Stimulated activated CD8-positive, alpha-beta memory T cell treated with anti-CD3 and anti-CD28 coated beads, Interleukin-4, amount 100 ng/mL, for 24 hours (primary cell): Measurements from ENCODE around the gene RAI1.
A peak's percentile ranks its signal among the peaks of the same experiment; 100 is the strongest.

ENCODE experiments used
- DNase-seq: peaks from one replicate; pipeline ENCODE4 v3.0.0-alpha.2; 2020; ENCODE audit warnings: low read depth

RAI1 gene

GRCh38 chr17:17736205-17737183 is 55.2 kb downstream of the RAI1 start:
- no peak for DNase-seq

GRCh38 chr17:17737961-17738894 is 57.0 kb downstream of the RAI1 start:
- DNase-seq = no peak

- DNase-seq = no peak
Observed at GRCh38 chr17:17738901-17739300, 57.6 kb downstream of the RAI1 start.

- DNase-seq = no peak
Observed at GRCh38 chr17:17739388-17740066, 58.3 kb downstream of the RAI1 start.

GRCh38 chr17:17740615-17741348 is 59.5 kb downstream of the RAI1 start:
- DNase-seq = peak; percentile 38

GRCh38 chr17:17741349-17742023 is 60.2 kb downstream of the RAI1 start:
- no peak for DNase-seq

GRCh38 chr17:17742133-17742621 is 60.9 kb downstream of the RAI1 start:
- no peak for DNase-seq

- no peak for DNase-seq
Observed at GRCh38 chr17:17742688-17743390, 61.6 kb downstream of the RAI1 start.

GRCh38 chr17:17743391-17744112 is 62.3 kb downstream of the RAI1 start:
- no peak for DNase-seq

GRCh38 chr17:17744116-17744515 is 62.9 kb downstream of the RAI1 start:
- no peak for DNase-seq

GRCh38 chr17:17745476-17746455 is 64.5 kb downstream of the RAI1 start:
- no peak for DNase-seq

- DNase-seq = no peak
Observed at GRCh38 chr17:17748179-17748578, 66.9 kb downstream of the RAI1 start.

- DNase-seq = no peak
Observed at GRCh38 chr17:17748604-17749003, 67.3 kb downstream of the RAI1 start.

- DNase-seq = no peak
Observed at GRCh38 chr17:17749025-17749772, 67.9 kb downstream of the RAI1 start.

GRCh38 chr17:17749921-17750320 is 68.7 kb downstream of the RAI1 start:
- DNase-seq = no peak

- DNase-seq = no peak
Observed at GRCh38 chr17:17750881-17751280, 69.6 kb downstream of the RAI1 start.

GRCh38 chr17:17751489-17752088 is 70.3 kb downstream of the RAI1 start:
- no peak for DNase-seq
